ENCODE results near the gene ABI3.

The ABI3 gene

GRCh38 chr17:49217651-49218413 lies 7.3 kb downstream of the ABI3 start:
- TF ChIP-seq FOXP2 (optimal IDR thresholded peaks at IDR 0.05; ENCODE audit: borderline replicate concordance, extremely low read depth, extremely low read length, insufficient read depth) = no peak
- TF ChIP-seq POLR2AphosphoS5 (IDR thresholded peaks at IDR 0.05; ENCODE audit: low read depth, low read length) = no peak
- TF ChIP-seq SIN3A (IDR thresholded peaks at IDR 0.05; ENCODE audit: borderline replicate concordance, insufficient read depth, low read length) = no peak
- TF ChIP-seq REST (IDR thresholded peaks at IDR 0.05; ENCODE audit: insufficient read depth in 1 of 2, low read depth in 2 of 2, low read length in 2 of 2) = no peak
- no peak for TF ChIP-seq TAF1 (IDR thresholded peaks at IDR 0.05; ENCODE audit: borderline replicate concordance, insufficient read depth, low read length)

- TF ChIP-seq REST (IDR thresholded peaks at IDR 0.05; ENCODE audit: insufficient read depth in 1 of 2, low read depth in 2 of 2, low read length in 2 of 2) (no peak), SIN3A (IDR thresholded peaks at IDR 0.05; ENCODE audit: borderline replicate concordance, insufficient read depth, low read length) (no peak), FOXP2 (optimal IDR thresholded peaks at IDR 0.05; ENCODE audit: borderline replicate concordance, extremely low read depth, extremely low read length, insufficient read depth) (no peak), POLR2AphosphoS5 (IDR thresholded peaks at IDR 0.05; ENCODE audit: low read depth, low read length) (no peak)
Measured at GRCh38 chr17:49218941-49219913, 8.7 kb downstream of the ABI3 start.

- TF ChIP-seq SIN3A (IDR thresholded peaks at IDR 0.05; ENCODE audit: borderline replicate concordance, insufficient read depth, low read length) (no peak), FOXP2 (optimal IDR thresholded peaks at IDR 0.05; ENCODE audit: borderline replicate concordance, extremely low read depth, extremely low read length, insufficient read depth) (no peak), TAF1 (IDR thresholded peaks at IDR 0.05; ENCODE audit: borderline replicate concordance, insufficient read depth, low read length) (no peak), REST (IDR thresholded peaks at IDR 0.05; ENCODE audit: insufficient read depth in 1 of 2, low read depth in 2 of 2, low read length in 2 of 2) (no peak), POLR2AphosphoS5 (IDR thresholded peaks at IDR 0.05; ENCODE audit: low read depth, low read length) (no peak)
Measured at GRCh38 chr17:49219987-49220386, 9.5 kb downstream of the ABI3 start.

DNA sequence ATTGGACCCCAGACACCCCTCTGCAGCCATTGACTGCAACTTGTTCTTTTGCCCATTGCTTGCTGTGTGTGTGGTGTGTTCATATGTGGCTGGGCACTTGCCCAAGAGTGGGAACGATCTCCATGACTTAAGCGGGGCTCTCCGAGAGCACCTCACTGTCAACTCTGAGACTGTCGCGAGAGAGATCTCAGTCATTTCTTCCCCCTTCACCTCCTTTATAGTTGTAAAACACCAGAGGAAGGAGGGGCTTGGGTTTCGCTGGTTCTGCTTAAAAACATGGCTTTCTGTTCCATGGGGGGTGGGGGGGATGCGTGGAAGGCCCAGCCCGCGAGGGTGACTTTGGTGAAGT lies 12.6 kb downstream of the ABI3 start:
- no peak for TF ChIP-seq FOXP2 (optimal IDR thresholded peaks at IDR 0.05; ENCODE audit: borderline replicate concordance, extremely low read depth, extremely low read length, insufficient read depth)
- TF ChIP-seq SIN3A (IDR thresholded peaks at IDR 0.05; ENCODE audit: borderline replicate concordance, insufficient read depth, low read length) = no peak
- no peak for TF ChIP-seq POLR2AphosphoS5 (IDR thresholded peaks at IDR 0.05; ENCODE audit: low read depth, low read length)
- TF ChIP-seq TAF1 (IDR thresholded peaks at IDR 0.05; ENCODE audit: borderline replicate concordance, insufficient read depth, low read length) = no peak
- TF ChIP-seq REST (IDR thresholded peaks at IDR 0.05; ENCODE audit: insufficient read depth in 1 of 2, low read depth in 2 of 2, low read length in 2 of 2) = no peak
